Medulla oblongata (tissue), 1 donor: ENCODE data around the gene FAM83E.
"Not testable (repeated sequence)": the region's sequence is repeated elsewhere in the genome, so short reads cannot be mapped to it uniquely, and the experiment has no call there.

Experiments
- DNase-seq: peaks from one replicate; pipeline ENCODE4 v3.0.0-alpha.2; 2015; ENCODE audit errors: extremely low spot score

FAM83E gene

GRCh38 chr19:48611872-48612271, 3.0 kb downstream of the FAM83E start:
- no peak for DNase-seq

GRCh38 chr19:48609571-48610108, 5.2 kb downstream of the FAM83E start:
- no peak for DNase-seq

GRCh38 chr19:48608798-48609263, 6.0 kb downstream of the FAM83E start:
- peak; percentile 73 for DNase-seq

- no peak for DNase-seq
Observed at GRCh38 chr19:48607359-48607755, 7.5 kb downstream of the FAM83E start.

GRCh38 chr19:48606463-48607358, 8.2 kb downstream of the FAM83E start, which contains the start of gene SPACA4:
SPACA4 (plus strand) TSS chr19:48606742; CDS start chr19:48606979, 237 bp downstream.
- no peak for DNase-seq

- DNase-seq: no peak
Observed at GRCh38 chr19:48603850-48604249, 11.0 kb downstream of the FAM83E start.

GRCh38 chr19:48603449-48603848, 11.4 kb downstream of the FAM83E start:
- DNase-seq: no peak

GRCh38 chr19:48603001-48603400, 11.9 kb downstream of the FAM83E start:
- DNase-seq: no peak

GRCh38 chr19:48600679-48601417, 14.0 kb downstream of the FAM83E start:
- DNase-seq: no peak

- no peak for DNase-seq
Observed at GRCh38 chr19:48598996-48599700, 15.7 kb downstream of the FAM83E start.

- no peak for DNase-seq
Observed at GRCh38 chr19:48596679-48597465, 18.0 kb downstream of the FAM83E start.

- no peak for DNase-seq
Observed at GRCh38 chr19:48596237-48596636, 18.6 kb downstream of the FAM83E start.

- no peak for DNase-seq
Observed at GRCh38 chr19:48595833-48596232, 19.0 kb downstream of the FAM83E start.

- no peak for DNase-seq
Observed at GRCh38 chr19:48595171-48595570, 19.7 kb downstream of the FAM83E start.

GRCh38 chr19:48591021-48591420, 23.9 kb downstream of the FAM83E start:
- no peak for DNase-seq

GRCh38 chr19:48588670-48589401, 26.0 kb downstream of the FAM83E start:
- DNase-seq: peak; percentile 90

- no peak for DNase-seq
Observed at GRCh38 chr19:48587387-48587786, 27.5 kb downstream of the FAM83E start.

GRCh38 chr19:48582168-48582567, 32.7 kb downstream of the FAM83E start:
- no peak for DNase-seq

GRCh38 chr19:48578891-48579290, 36.0 kb downstream of the FAM83E start:
- DNase-seq: no peak

- not testable (repeated sequence) for DNase-seq
Observed at GRCh38 chr19:48577908-48578307, 37.0 kb downstream of the FAM83E start.
